Measurements from ENCODE around the gene MYOZ1.
"Not testable (repeated sequence)": the region's sequence is repeated elsewhere in the genome, so short reads cannot be mapped to it uniquely, and the experiment has no call there.

The MYOZ1 gene, protein sequence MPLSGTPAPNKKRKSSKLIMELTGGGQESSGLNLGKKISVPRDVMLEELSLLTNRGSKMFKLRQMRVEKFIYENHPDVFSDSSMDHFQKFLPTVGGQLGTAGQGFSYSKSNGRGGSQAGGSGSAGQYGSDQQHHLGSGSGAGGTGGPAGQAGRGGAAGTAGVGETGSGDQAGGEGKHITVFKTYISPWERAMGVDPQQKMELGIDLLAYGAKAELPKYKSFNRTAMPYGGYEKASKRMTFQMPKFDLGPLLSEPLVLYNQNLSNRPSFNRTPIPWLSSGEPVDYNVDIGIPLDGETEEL

DNA sequence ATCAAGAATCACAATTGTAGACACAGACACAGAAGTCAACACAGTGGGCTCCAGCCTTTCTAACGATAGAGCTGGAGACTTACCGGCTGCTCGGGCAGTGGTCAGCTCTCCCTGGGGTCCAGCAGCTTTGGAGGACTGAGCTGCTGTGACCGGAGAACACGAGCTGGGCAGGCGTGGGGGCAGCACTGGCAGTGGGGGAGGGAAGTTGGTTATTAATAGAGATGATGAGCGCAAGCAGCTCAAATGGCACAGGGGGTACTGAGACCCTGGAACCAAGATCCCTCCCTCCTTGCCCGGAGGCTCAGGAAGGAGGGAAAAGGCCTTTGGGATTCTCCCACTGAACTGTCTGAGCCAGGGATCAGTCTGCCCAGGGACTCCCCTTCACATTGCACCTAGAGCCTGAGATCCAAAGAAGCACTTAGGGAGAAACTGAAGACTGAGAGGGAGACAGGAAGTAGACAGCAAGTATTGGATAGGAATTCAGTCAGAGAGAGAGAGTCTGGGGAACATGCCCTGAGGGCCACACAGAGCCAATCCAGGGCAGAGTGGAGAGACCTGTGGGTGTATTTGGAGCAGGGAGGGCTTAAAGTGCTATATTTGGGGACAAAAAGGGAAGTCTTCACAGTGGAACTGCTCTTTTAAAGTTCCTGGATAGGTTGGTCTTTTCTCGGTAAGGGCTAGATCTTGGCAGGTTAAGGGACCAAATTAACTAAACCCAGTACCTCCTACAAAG, at the start of gene MYOZ1:
TSS of gene MYOZ1 (minus strand) at position 147 of the 733 bp plus-strand sequence. CDS start 1,457 bp downstream, outside the sequence.
- DNase-seq: no peak

DNA sequence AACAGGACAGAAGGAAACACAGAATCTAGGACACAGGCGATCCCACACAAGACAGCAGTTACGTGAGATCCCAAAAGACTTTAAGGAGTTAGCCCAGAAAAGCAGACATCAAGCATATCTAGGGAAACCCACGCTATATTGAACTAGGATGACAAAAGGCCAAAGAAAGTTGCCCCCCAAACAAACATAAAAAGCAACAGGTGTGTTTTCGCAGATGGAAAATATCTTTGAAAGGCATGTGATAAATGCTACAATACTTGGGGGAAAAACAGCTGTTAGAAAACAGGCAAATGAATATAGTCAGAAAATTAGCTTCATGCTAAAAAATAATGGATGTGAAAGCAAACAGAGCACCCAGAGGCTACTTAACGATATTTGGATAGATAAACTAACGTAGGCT, 49.5 kb upstream of the MYOZ1 start:
- DNase-seq: not testable (repeated sequence)

DNA sequence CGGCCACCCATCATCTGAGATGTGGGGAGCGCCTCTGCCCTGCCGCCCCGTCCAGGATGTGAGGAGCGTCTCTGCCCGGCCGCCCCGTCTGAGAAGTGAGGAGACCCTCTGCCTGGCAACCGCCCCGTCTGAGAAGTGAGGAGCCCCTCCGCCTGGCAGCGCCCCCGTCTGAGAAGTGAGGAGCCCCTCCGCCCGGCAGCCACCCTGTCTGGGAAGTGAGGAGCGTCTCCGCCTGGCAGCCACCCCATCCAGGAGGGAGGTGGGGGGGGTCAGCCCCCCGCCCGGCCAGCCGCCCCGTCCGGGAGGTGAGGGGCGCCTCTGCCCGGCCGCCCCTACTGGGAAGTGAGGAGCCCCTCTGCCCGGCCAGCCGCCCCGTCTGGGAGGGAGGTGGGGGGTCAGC, 48.3 kb upstream of the MYOZ1 start:
- DNase-seq: not testable (repeated sequence)

DNA sequence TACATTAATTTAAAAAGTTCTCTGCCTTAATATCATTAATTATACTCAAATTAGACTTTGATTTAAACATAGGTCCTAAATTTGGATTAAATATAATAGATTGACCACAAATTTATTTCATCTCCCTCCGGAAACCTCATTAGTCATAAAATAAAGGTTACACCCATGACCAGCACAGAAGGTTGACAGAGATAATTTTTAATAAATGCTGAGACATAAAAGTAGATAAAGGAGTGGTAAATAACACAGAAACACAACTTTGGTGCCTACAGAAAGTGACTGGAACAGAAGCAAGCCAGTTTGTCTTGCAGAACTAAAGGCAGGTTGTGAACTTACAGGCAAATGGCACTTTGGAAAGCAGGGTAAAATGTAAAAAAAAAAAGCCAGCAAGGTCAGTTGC, 46.4 kb upstream of the MYOZ1 start:
- DNase-seq: not testable (repeated sequence)

DNA sequence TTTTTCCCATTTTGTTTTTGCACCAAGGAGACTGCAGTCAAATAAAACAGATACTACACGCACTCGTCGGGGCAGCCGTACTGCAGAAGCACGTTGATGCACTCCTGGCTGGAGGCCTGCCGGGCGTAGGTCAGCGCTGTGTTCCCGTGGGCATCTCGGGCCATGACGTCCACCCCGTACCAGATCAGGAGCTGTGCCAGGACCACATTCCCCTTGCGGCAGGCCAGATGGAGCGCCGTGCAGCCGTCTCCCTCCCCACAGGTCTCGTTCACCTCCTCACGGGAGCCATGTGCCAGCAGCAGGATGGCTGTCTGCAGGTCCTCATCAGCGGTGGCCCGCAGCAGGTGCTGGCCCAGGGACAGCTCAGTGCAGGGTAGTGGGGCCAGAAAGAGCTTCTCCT, 33.3 kb upstream of the MYOZ1 start:
- DNase-seq: not testable (repeated sequence)

DNA sequence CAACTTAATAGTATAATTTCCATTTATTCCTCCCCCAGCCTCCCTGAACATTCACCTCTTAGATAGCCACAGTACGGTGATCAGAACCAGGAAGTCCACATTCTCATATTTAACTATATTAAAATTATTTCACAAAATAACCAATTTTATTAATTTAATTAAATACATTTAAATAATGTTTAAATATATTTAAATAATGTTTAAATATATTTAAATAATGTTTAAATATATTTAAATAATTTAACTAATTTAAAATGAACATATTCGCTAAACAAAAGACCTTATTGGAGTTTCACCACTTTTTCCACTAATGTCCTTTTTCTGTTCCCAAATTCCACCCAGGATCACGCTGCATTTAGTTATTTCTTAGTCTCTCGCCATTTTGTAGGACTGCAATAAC, 27.1 kb upstream of the MYOZ1 start:
- not testable (repeated sequence) for DNase-seq

DNA sequence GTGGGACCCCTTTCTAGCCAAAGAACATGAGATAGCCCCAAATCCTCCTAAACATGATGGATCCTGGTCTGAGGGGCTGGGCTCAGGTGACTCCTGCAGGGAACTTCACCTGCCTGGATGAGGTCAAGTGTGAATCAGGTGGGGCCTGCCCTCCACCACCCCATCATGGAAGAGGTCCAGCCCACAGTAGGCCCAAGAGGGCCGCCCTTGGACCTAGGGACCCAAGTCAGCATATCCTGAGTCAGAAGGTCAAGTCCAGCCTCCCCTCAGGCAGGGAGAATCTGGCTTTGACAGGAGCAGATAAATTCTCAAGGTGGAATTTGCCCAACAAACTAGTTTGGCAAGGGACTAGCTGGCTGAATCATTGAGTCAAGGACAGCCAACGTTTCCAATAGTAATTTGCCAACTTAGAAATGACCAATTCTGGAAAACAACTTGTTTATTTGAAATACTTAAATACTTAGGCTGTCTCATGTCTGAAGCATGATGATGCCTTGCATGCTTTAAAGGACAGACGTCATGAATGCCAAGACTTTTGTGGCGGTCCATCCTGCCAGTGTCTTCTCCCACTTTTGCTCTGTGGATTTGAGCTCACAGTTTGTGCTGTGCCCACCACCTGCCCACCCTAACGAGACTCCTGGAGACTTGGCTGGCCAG, 25.0 kb upstream of the MYOZ1 start:
- not testable (repeated sequence) for DNase-seq

DNA sequence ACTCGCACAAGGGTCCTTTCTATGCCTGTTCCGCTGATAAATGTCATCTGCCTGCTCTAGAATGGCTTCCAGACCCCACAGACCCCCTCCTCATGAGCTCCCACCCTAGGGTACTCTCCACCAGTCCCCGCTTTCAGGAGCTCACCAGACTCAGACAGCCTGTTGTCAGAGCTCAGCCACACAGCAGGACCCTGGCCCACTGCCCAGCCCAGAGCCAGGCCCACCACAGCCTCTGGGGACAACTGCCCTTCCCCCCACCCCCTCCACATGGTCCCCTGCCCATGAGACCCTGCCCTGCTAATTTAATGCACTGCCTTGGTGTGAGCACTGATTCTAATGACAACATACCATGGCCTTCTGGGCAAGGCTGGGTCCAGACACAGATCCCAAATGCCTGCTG, 24.3 kb upstream of the MYOZ1 start:
- DNase-seq: not testable (repeated sequence)

DNA sequence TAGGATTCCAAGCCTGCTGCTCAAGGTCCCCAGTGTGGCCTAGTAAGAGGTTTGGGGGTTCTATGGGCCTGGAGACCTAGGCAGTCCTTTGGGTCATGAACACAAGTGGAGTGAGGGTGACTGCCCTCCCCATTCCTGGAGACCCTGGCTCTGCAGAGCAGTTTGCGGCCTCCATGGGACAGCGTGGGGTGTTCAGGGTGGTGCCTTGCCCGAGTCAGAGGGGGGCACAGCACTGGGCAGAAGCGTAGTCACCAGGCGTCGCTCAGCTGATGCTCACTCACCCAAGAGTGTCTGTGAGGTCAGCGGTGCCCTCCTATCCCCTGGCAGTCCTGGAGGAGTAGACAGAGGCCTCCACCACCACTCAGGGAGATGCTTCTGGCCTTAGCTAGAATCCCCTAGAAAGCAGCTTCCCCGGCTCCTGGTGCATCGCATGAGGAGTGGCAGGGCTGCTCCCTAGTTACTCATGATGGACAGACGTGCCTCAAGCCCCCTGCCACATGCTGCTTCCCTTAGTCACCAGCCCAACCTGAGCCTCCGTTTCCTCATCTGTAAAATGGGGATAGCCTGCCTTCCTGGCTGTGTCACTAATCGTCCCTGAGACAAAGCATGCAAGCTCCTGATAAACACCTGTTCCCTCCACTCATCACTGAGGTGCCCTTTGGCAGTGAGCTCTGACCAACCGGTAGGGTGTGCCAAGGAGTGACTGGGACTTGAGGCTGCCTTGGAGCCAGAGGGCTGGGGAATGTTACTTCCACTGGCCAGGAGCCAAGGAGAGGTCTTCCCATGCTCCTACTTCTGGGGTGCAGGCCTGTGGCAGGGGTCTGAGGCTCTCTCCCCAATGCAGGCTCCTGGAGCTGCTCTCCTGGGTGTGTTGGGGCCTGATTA, 23.1 kb upstream of the MYOZ1 start:
- not testable (repeated sequence) for DNase-seq

DNA sequence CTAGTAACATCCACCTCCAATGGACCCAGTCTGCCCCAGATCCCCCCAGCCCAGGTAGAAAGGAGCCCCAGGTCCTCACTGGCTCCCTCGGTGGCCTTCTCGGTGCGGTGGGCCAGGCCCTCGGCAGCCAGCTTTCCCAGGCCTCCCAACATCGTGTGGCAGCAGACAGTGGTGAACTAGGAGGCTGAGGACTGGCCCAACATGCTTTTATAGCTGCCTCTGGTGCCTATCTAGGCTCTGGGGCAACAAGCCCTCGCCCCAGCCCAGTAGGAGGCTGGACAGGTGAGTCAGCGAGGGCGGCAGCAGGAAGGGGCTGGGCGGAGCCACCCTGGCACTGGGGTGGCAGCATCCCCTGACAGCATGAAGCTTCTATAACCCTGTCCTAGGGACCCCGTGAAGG, 22.3 kb upstream of the MYOZ1 start:
- DNase-seq: not testable (repeated sequence)

DNA sequence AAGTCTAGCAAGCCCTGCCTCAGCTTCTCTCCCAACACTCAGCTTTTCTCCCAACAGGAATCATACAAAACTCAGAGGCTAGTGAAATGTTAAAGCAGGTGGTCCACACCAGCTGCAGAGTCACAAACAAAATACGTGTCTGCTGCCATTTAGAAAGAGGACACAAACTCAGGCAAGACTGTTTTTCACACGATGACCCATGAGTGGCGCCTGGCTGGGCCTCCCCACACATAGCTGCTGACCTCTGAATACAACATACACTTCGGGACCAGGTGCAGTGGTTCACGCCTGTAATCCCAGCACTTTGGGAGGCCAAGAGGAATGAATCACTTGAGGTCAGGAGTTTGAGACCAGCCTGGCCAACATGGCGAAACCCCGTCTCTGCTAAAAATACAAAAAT, 21.4 kb upstream of the MYOZ1 start:
- DNase-seq: not testable (repeated sequence)

DNA sequence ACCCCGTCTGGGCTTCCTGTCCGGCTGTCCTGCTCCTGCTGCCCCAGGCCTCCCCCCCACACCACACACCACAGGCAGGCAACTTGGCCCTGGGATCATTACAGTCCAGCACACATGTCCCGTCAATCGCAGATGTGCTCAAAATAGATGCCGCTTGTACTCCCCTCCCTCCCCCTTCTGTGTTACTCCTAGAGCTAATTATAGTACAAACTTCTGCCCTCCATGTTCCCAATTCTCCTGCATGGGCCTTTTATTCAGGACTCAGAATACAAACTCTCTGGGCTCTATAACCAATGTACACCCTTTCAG, 14.7 kb upstream of the MYOZ1 start, which contains the start of gene SYNPO2L:
TSS of gene SYNPO2L (minus strand) at position 40 of the 309 bp plus-strand sequence. CDS start 107 bp downstream, outside the sequence.
- DNase-seq: no peak

DNA sequence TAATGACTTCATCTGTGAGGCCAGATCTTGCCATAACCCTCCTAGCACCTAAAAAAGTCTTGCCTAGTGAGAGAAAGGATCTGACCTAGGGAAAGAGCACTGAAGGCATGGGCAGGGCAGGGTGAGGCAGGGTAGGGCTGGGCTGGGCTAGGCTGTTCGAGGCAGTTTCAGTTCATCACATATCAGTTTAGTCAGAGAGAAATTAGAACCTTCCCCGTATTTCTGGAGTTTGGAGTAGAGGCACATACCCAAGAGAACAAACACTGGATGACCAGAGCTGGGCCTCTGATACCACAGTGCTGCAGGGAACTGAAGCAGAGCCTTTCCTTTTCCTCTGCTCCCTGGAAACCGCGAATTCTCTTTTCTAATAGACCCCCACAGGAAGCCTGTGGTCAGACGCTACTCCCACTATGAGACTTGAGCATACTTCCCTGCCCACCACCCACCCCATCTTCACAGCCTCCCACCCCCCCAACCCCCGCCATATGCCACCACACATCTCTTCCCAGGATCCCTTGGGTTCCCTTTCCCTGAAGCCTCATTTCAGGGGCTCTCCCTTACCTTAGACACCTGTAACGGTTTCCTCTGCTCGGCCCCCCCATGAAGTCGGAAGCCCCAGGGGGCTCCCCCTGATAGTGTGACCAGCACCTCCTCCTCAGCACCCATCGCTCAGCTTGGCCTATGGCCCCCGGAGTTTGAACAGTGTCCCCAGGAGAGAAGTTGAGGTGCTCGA, 14.1 kb upstream of the MYOZ1 start:
- no peak for DNase-seq

DNA sequence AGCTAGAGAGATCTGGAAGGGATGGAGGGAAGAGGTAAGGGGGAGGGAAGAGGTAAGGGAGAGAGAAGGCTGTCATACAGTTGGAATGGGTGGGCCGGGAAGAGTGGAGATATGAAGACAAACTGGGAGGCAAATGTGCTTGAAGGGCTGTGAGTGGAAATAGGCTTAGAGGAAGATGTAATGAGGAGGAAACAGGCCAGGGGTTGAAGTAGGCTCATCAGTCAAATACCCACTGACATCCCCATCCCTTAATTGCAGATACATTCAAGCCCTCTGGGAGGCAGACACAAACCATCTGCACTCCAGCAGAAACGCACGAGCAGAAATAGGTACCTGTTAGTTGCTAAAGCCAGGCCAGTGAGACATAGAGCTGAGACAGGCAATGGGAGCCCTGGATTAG, 12.4 kb upstream of the MYOZ1 start:
- DNase-seq: peak; percentile 8

DNA sequence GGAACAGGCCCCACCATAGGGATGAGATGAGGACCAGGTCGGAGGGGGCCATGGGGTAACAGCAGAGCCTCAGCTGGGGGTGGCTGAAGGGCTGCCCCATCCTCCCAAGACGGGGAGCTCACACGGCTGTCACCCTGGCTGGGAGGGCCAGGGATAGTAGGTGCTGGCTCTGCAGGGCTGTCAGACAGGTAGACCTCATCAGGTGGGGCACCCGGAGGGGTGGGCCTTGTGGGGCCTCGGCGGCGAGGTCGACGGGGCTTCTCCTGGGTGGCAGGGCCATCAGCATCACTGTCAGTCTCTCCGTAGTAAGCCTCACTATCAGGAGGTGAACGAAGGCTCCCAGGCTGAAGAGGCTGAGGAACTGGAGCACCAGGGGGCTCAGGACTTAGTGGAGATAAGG, 11.9 kb upstream of the MYOZ1 start:
- DNase-seq: no peak

DNA sequence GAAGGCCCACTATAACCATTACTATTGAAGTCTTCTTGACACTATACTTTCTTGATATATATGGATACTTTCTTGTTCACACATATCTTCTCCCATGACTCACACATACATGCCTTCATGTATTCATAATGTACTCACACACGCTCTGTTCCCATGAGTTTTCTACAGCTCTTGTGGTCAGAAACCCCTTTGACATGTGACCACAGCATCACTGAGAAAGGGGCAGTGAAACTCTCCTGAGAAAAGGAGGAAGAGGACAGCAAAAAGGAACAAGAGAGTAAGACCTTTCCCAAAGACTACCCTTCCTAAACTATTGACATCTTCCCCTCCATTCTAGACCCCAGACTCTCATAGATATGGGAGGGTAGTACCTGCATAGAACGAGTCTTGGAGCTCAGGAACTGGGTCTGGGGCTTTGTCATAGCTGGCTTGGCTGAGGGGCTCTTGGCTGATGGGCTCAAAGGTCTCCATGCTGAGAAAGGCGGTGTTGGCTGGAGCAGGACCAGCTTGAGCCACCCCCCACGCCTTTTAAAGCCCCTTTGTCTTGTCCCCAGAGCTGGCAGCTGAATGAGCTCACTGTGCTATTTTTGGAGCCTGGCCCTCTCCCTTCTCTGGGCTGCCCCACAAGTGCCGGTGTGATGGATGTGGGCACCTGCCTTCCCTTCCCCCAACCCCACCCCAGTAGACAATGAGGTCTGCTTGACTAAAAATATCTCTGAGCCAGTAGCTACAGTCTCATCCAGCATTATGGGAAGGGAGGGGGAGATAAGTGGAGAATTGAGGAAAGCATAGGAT, 9.5 kb upstream of the MYOZ1 start:
- no peak for DNase-seq

DNA sequence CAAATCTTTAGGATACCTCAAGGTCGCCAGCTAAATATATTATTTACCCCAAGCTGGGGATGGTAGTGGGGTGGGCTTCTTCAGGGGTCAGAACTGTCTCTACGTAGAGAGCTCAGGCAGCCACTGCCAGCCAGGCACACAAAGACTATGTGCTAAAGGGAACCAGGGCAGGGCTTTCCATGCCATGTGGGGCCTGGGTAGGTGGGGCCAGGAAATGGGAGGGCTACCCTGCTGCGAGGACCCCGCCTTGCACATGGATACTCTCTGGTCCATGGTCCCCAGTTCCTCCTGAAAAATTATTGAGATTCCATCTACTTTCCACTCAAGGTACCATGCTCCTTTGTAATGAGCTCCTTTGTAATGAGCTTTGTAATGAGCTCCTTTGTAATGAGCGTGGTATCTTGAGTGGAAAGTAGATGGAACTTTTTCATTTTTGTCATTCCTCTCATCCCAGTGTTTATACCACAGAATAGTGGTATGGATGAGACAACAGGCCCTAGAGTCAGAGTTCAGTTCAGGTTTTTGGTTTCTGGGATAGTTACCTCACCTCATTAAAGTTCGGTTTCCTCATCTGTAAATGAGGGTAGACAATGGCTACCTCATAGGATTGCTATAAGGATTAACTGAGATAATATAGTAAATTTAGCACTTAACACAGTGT, 8.7 kb upstream of the MYOZ1 start:
- no peak for DNase-seq

DNA sequence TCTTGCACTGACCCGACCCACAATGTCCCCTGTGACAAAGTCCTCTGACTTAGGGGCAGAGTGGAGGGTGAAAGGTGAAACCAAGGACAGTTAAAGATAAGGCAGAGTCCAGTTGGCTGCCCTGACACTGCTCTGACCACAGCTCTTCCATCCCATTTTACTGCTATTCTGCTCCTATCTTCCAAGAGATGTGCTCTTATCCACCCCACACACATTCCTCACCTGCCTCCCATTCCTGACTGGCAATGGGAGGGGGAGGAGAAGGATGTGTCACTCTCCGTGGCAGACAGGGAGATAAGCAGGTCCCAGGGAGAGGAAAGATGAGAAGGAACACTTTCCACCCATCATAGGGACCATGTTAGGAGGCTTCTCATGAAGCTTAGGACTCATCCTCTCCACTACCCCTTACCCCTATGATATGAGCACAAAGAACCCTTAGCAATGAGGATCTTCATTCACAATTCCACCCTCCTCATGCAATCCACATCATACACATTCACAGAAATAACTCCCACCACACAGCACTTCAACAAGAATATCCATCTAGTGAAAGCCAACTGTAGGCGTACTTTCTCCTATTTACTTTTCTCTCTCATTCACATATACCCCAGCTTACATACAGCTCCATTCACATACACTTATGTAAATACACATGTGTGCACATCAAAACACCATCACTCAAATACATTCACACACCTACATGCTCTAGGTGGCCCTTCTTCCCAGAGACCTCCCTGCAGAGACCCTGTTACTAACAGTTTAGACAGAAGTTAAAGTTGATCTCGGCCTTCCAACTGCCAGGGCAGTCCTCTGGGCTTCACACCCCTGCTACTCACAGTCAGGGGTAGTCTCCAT, 7.9 kb upstream of the MYOZ1 start:
- no peak for DNase-seq

DNA sequence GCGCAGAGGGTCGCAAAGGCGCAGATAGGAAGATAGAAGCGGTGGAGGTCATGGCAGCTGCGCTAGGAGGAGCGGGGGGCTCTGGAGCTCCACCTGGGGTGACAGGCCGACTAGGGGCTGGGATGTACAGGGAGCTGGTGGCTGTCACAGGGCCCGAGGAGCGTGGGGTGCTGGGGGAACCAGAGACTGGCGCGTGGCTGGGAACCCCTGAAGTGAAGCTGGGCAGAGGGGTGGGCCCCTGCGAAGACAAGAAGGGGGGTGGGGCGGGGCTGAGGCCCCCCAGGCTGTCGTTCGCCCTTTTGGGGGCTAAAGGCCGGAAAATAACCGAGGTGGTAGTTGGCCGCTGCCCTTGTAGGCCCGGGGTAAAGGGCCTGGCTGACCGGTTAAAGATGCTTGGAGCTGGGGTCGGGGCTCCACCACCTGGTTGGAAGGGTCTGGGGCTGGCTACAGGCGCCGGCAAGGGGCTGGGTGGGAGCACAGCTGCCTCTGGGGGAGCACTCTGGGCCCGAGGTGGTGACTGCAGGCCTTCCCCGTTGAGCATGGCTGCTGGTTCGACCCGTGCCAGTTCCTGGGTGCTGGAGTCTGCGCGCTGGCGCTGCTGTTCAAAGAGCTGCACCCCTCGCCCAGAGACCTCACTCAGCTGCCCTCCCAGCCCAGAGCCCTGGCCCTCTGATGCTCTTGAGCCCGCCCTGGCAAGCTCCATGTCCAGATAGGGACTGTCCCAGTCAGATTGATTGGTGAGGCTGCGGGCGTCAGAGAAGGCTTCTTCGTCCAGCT, 6.8 kb upstream of the MYOZ1 start:
- no peak for DNase-seq

All from GF-D8 (cell line).